Measurements from ENCODE around the gene ABTB2. TPM values are rescaled to one million over a fixed set of nuclear protein-coding genes. Genes with fewer than 3 reads are reported as not detected.

The ABTB2 gene
- polyA plus RNA-seq, 1 donor from 2014 or later = 0.68 TPM

GRCh38 chr11:34157163-34157562, 200.6 kb downstream of the ABTB2 start:
- no peaks in the 10 kb centered on the region for H3K79me2 ChIP-seq (replicated peaks; ENCODE audit: insufficient read depth, low read length)
- no peak for TF ChIP-seq POLR2AphosphoS5 (IDR thresholded peaks at IDR 0.05)
- TF ChIP-seq, protein P1, sequence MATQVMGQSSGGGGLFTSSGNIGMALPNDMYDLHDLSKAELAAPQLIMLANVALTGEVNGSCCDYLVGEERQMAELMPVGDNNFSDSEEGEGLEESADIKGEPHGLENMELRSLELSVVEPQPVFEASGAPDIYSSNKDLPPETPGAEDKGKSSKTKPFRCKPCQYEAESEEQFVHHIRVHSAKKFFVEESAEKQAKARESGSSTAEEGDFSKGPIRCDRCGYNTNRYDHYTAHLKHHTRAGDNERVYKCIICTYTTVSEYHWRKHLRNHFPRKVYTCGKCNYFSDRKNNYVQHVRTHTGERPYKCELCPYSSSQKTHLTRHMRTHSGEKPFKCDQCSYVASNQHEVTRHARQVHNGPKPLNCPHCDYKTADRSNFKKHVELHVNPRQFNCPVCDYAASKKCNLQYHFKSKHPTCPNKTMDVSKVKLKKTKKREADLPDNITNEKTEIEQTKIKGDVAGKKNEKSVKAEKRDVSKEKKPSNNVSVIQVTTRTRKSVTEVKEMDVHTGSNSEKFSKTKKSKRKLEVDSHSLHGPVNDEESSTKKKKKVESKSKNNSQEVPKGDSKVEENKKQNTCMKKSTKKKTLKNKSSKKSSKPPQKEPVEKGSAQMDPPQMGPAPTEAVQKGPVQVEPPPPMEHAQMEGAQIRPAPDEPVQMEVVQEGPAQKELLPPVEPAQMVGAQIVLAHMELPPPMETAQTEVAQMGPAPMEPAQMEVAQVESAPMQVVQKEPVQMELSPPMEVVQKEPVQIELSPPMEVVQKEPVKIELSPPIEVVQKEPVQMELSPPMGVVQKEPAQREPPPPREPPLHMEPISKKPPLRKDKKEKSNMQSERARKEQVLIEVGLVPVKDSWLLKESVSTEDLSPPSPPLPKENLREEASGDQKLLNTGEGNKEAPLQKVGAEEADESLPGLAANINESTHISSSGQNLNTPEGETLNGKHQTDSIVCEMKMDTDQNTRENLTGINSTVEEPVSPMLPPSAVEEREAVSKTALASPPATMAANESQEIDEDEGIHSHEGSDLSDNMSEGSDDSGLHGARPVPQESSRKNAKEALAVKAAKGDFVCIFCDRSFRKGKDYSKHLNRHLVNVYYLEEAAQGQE (IDR thresholded peaks at IDR 0.05; ENCODE audit: borderline replicate concordance) = no peak
- TF ChIP-seq EZH2 (IDR thresholded peaks at IDR 0.05; ENCODE audit: borderline replicate concordance, insufficient read depth, low read length, poor library complexity, severe bottlenecking) = no peak
- TF ChIP-seq, protein P2, sequence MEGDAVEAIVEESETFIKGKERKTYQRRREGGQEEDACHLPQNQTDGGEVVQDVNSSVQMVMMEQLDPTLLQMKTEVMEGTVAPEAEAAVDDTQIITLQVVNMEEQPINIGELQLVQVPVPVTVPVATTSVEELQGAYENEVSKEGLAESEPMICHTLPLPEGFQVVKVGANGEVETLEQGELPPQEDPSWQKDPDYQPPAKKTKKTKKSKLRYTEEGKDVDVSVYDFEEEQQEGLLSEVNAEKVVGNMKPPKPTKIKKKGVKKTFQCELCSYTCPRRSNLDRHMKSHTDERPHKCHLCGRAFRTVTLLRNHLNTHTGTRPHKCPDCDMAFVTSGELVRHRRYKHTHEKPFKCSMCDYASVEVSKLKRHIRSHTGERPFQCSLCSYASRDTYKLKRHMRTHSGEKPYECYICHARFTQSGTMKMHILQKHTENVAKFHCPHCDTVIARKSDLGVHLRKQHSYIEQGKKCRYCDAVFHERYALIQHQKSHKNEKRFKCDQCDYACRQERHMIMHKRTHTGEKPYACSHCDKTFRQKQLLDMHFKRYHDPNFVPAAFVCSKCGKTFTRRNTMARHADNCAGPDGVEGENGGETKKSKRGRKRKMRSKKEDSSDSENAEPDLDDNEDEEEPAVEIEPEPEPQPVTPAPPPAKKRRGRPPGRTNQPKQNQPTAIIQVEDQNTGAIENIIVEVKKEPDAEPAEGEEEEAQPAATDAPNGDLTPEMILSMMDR (IDR thresholded peaks at IDR 0.05; ENCODE audit: poor library complexity, severe bottlenecking) = no peak
- no peak for TF ChIP-seq MXI1 (conservative IDR thresholded peaks at IDR 0.05; ENCODE audit: poor library complexity, severe bottlenecking)
- TF ChIP-seq TAF1 (IDR thresholded peaks at IDR 0.05; ENCODE audit: low read depth) = no peak
- TF ChIP-seq EP300 (conservative IDR thresholded peaks at IDR 0.05; ENCODE audit: poor library complexity, severe bottlenecking) = no peak
- no peak for TF ChIP-seq RAD21 (conservative IDR thresholded peaks at IDR 0.05)
- TF ChIP-seq SMC3 (conservative IDR thresholded peaks at IDR 0.05; ENCODE audit: poor library complexity) = no peak
- H3F3A ChIP-seq (ENCODE audit: insufficient read depth, low read length, poor library complexity, severe bottlenecking) = no peaks in the 10 kb centered on the region
- H3K27ac ChIP-seq (ENCODE audit: low read length) = no peak overlapping the region
- H4K20me1 ChIP-seq (ENCODE audit: insufficient read depth) = no peaks in the 10 kb centered on the region
- H3K27me3 ChIP-seq (ENCODE audit: insufficient read depth, low read depth, low read length) = no peaks in the 10 kb centered on the region
- H3K9me3 ChIP-seq (ENCODE audit: low read length) = no peaks in the 10 kb centered on the region
- H3K4me2 ChIP-seq (ENCODE audit: low read length) = no peak overlapping the region
- H2AFZ ChIP-seq (ENCODE audit: low read depth, low read length) = no peak overlapping the region
- H3K9ac ChIP-seq (ENCODE audit: low read length) = no peak overlapping the region
- no peak overlapping the region for H3K4me3 ChIP-seq (ENCODE audit: low read length)
- H3K9me2 ChIP-seq (ENCODE audit: insufficient read depth, low read length) = no peaks in the 10 kb centered on the region
- no peaks in the 10 kb centered on the region for H3K36me3 ChIP-seq (ENCODE audit: insufficient read depth, low read length)

- Histone ChIP-seq H3F3A (ENCODE audit: insufficient read depth, low read length, poor library complexity, severe bottlenecking) (no peaks in the 10 kb centered on the region), H2AFZ (ENCODE audit: low read depth, low read length) (no peak overlapping the region), H3K4me2 (ENCODE audit: low read length) (no peak overlapping the region), H3K27ac (ENCODE audit: low read length) (no peak overlapping the region), H3K27me3 (ENCODE audit: insufficient read depth, low read depth, low read length) (no peaks in the 10 kb centered on the region), H3K36me3 (ENCODE audit: insufficient read depth, low read length) (no peaks in the 10 kb centered on the region), H3K9ac (ENCODE audit: low read length) (no peak overlapping the region), H4K20me1 (ENCODE audit: insufficient read depth) (no peaks in the 10 kb centered on the region), H3K79me2 (replicated peaks; ENCODE audit: insufficient read depth, low read length) (no peaks in the 10 kb centered on the region), H3K9me2 (ENCODE audit: insufficient read depth, low read length) (no peaks in the 10 kb centered on the region), H3K4me3 (ENCODE audit: low read length) (no peak overlapping the region), H3K9me3 (ENCODE audit: low read length) (no peaks in the 10 kb centered on the region)
- no peak for TF ChIP-seq MXI1 (conservative IDR thresholded peaks at IDR 0.05; ENCODE audit: poor library complexity, severe bottlenecking)
These were observed 202.1 kb downstream of the ABTB2 start for GRCh38 chr11:34155757-34156062.

Data from neural cell (in vitro differentiated cells).